ENCODE data around the gene POU2F1.

- TF ChIP-seq EZH2 (IDR thresholded peaks at IDR 0.05): no peak
- TF ChIP-seq, protein P1, sequence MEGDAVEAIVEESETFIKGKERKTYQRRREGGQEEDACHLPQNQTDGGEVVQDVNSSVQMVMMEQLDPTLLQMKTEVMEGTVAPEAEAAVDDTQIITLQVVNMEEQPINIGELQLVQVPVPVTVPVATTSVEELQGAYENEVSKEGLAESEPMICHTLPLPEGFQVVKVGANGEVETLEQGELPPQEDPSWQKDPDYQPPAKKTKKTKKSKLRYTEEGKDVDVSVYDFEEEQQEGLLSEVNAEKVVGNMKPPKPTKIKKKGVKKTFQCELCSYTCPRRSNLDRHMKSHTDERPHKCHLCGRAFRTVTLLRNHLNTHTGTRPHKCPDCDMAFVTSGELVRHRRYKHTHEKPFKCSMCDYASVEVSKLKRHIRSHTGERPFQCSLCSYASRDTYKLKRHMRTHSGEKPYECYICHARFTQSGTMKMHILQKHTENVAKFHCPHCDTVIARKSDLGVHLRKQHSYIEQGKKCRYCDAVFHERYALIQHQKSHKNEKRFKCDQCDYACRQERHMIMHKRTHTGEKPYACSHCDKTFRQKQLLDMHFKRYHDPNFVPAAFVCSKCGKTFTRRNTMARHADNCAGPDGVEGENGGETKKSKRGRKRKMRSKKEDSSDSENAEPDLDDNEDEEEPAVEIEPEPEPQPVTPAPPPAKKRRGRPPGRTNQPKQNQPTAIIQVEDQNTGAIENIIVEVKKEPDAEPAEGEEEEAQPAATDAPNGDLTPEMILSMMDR (IDR thresholded peaks at IDR 0.05 in 2 of 3, conservative IDR thresholded peaks at IDR 0.05 in 1 of 3; ENCODE audit: borderline replicate concordance in 1 of 3, insufficient read depth in 1 of 3, low read depth in 2 of 3, low read length in 2 of 3): no peak
- TF ChIP-seq, protein P2, sequence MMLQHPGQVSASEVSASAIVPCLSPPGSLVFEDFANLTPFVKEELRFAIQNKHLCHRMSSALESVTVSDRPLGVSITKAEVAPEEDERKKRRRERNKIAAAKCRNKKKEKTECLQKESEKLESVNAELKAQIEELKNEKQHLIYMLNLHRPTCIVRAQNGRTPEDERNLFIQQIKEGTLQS (IDR thresholded peaks at IDR 0.05): no peak
- no peak for TF ChIP-seq EGR1 (IDR thresholded peaks at IDR 0.05; ENCODE audit: low read depth)
- TF ChIP-seq REST (IDR thresholded peaks at IDR 0.05; ENCODE audit: low read depth): no peak
- no peak for TF ChIP-seq POLR2A (IDR thresholded peaks at IDR 0.05; ENCODE audit: borderline replicate concordance, extremely low read depth, insufficient read depth, insufficient read length)
- no peak for TF ChIP-seq POLR2AphosphoS5 (IDR thresholded peaks at IDR 0.05; ENCODE audit: low read depth, low read length)
- TF ChIP-seq JUND (IDR thresholded peaks at IDR 0.05): no peak
Observed at GRCh38 chr1:167463875-167464575, 243.3 kb downstream of the POU2F1 start.

Data from HCT116 (cell line).